Heart left ventricle (tissue), 16 donors: ENCODE data around the gene CSMD2. TPM values are rescaled to one million over a fixed set of nuclear protein-coding genes. Genes with fewer than 3 reads are reported as not detected.
A peak's percentile ranks its signal among the peaks of the same experiment; 100 is the strongest.

Source experiments
- ATAC-seq, 4 donors: fragments of 200-7000 bp; cut with Tn5 transposase; one replicate each; pipeline ENCODE4 v1.9.1; 2020 to 2022; ENCODE audit warnings: moderate library complexity in 4 of 4, mild to moderate bottlenecking in 3 of 4, moderate number of reproducible peaks in 1 of 4
- DNase-seq, 5 donors: peaks; one replicate each; pipeline ENCODE4 v3.0.0-alpha.2; 2020
- H3K27ac ChIP-seq, 12 donors: fragments of 200-600 bp; sonication (generic) in 4 of 12; one replicate each; pipeline versions ENCODE4 v1.5.0 to v1.8.0; 2016 to 2022; ENCODE audit warnings: mild to moderate bottlenecking in 2 of 12
- H3K27me3 ChIP-seq, 9 donors: fragments of 200-600 bp; sonication (generic) in 2 of 9; one replicate each; pipeline versions ENCODE4 v1.5.1 to v1.8.0; 2016 to 2022; ENCODE audit warnings: mild to moderate bottlenecking in 3 of 9
- H3K36me3 ChIP-seq, 9 donors: fragments of 200-600 bp; sonication (generic) in 2 of 9; one replicate each; pipeline versions ENCODE4 v1.5.0 to v1.8.0; 2018 to 2022; ENCODE audit warnings: mild to moderate bottlenecking in 2 of 9
- H3K4me1 ChIP-seq, 12 donors: fragments of 200-600 bp; sonication (generic) in 4 of 12; one replicate each; pipeline versions ENCODE4 v1.5.0 to v1.8.0; 2016 to 2022; ENCODE audit warnings: mild to moderate bottlenecking in 3 of 12
- H3K4me3 ChIP-seq, 12 donors: fragments of 200-600 bp; sonication (generic) in 4 of 12; one replicate each; pipeline versions ENCODE4 v1.5.0 to v1.8.0; 2017 to 2022; ENCODE audit warnings: mild to moderate bottlenecking in 9 of 12, moderate library complexity in 4 of 12
- H3K9me3 ChIP-seq, 12 donors: fragments of 200-600 bp; sonication (generic) in 4 of 12; one replicate each; pipeline versions ENCODE4 v1.5.0 to v1.8.0; 2016 to 2022; ENCODE audit warnings: mild to moderate bottlenecking in 1 of 12
- POLR2A ChIP-seq, 2 donors: fragments of 450-650 bp; IDR thresholded peaks; one replicate each; pipeline ENCODE4 v1.6.1; 2017; ENCODE audit warnings: antibody characterized with exemption in 2 of 2, mild to moderate bottlenecking in 2 of 2, moderate library complexity in 2 of 2
- WGBS, 4 donors: extraction: QIAGEN DNeasy Blood & Tissue Kit in 2 of 4; methylation state at CpG; one replicate each; pipeline versions ENCODE4 v1.1.5 to v1.1.7; 2013 to 2018; 5-methylcytosine and 5-hydroxymethylcytosine counted together
- intact Hi-C, 10 donors: fragments of 100-400 bp; cut with DNase I; formaldehyde crosslinking; loops; one replicate each; pipeline versions ENCODE4 v1.11.1 to v1.14.2; 2022
- polyA plus RNA-seq, 2 donors: library from polyadenylated mRNA; stranded (reverse); fragments of 200-250 nt; gene quantifications; one replicate each; pipeline ENCODE4 v1.2.3, GENCODE V29; 2013
- total RNA-seq, 9 donors: library from RNA; depleted of rRNA in 2 of 9; stranded (reverse); fragments of >200 nt in 2 of 9; fragmentation: NEBNext Ultra II Directional in 3 of 9; extraction: Animal tissue kit (Norgen Biotek cat#: 25700) in 3 of 9; gene quantifications; one replicate each; pipeline versions ENCODE4 v1.1.0 to v1.2.4, GENCODE V29; 2016 to 2023
- TF ChIP-seq, protein P1 (sequence below), 12 donors: fragments of 200-600 bp; sonication (generic) in 4 of 12; IDR thresholded peaks; one replicate each; pipeline versions ENCODE4 v1.5.0 to v1.8.0; 2018 to 2022; ENCODE audit warnings: antibody characterized with exemption in 12 of 12, mild to moderate bottlenecking in 5 of 12
- donor health status: ischemic (EF 13 %, LVEDD 7.1; RV severe dilation, severe dysfunction).
- donor health status: healthy with polysubstance abuse.
- donor health status: DM: no; HTN: yes; CAD: no.
- donor health status: DM: no; HTN: no; CAD: no.
- donor health status: ischemic (EF 25% LVEDD 6.9; RV normal size, moderate dysfunction).
- donor health status: ischemic (EF 25% LVEDD 5.7; RV mildly dilated, moderate dysfunction).
- donor health status: healthy.
- donor health status: DM: yes; HTN: yes; CAD: no.
- donor health status: ischemic (EF 35%, LVEDD 5.7; RV mildly dilated, moderate dysfunction).
- donor health status: nonischemic (EF 11% LVEDD 7.7; RV severe dilation, severe dysfunction).
- donor health status: DM: yes; HTN: yes; CAD: no.
- donor health status: PGD.
- donor health status: ischemic (EF 29% LVEDD 5.4; RV normal size, mild dysfunction).
- donor health status: nonischemic (EF 23%, LVEDD 6.1; RV moderate dilation, normal function).

The CSMD2 gene
- total and polyA plus RNA-seq, 11 donors, result 0.02 to 0.79 (median 0.22) TPM

GRCh38 chr1:33634806-33635205 is 530.2 kb downstream of the CSMD2 start:
- H3K9me3 ChIP-seq, result no peaks in the 10 kb centered on the region
- intact Hi-C loops, result loop anchor here in 9 of 10 donors (5.0 to 10.0 kb wide), 7 partner anchors 480 to 1110 kb away; partner anchors contain the start of gene CSMD2 (in 3 of the 9)
- H3K4me3 ChIP-seq, result no peak overlapping the region
- 14 to 19% (median 16%) methylated on average over 9 of the region's 9 CpGs for whole genome bisulfite sequencing, 4 donors
- no peak for TF ChIP-seq POLR2A (IDR thresholded peaks at IDR 0.05)
- TF ChIP-seq, protein P1, sequence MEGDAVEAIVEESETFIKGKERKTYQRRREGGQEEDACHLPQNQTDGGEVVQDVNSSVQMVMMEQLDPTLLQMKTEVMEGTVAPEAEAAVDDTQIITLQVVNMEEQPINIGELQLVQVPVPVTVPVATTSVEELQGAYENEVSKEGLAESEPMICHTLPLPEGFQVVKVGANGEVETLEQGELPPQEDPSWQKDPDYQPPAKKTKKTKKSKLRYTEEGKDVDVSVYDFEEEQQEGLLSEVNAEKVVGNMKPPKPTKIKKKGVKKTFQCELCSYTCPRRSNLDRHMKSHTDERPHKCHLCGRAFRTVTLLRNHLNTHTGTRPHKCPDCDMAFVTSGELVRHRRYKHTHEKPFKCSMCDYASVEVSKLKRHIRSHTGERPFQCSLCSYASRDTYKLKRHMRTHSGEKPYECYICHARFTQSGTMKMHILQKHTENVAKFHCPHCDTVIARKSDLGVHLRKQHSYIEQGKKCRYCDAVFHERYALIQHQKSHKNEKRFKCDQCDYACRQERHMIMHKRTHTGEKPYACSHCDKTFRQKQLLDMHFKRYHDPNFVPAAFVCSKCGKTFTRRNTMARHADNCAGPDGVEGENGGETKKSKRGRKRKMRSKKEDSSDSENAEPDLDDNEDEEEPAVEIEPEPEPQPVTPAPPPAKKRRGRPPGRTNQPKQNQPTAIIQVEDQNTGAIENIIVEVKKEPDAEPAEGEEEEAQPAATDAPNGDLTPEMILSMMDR (IDR thresholded peaks at IDR 0.05), result peak; percentile 38 to 75 (median 60)
- DNase-seq, result no peak
- no peak overlapping the region for H3K27ac ChIP-seq
- peaks cover 0 to 12% (median 0%) of the 10 kb centered on the region in 9 donors for H3K27me3 ChIP-seq
- ATAC-seq, result peak in 3 of 4 donors; percentile 43 to 56 (median 53)
- no peaks in the 10 kb centered on the region for H3K36me3 ChIP-seq
- peaks cover 0 to 11% (median 0%) of the 10 kb centered on the region in 12 donors for H3K4me1 ChIP-seq

DNA sequence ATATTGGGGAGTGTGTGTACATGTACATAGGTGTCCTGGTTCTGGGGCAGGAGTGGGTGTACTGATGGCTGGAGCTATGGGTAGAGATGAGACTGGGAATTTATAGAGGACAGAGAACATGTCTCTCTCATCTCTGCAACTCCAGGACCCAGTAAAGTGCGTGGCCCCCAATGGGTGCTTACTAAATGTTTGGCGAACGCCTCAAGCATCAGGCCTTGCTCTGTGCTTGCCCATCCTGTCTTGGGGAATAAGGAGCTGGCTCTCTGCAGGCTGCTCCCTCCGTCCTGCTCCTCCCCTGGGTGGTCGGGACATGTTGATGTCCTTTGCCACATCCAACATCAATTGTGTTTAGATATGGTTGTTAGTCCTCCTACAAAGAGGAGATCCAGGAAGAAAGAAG is 530.9 kb downstream of the CSMD2 start:
- intact Hi-C loops, result loop anchor here in 9 of 10 donors (5.0 to 10.0 kb wide), 7 partner anchors 481 to 1111 kb away; partner anchors contain the start of gene CSMD2 (in 3 of the 9)
- WGBS, 4 donors, result 88 to 95% (median 92%) methylated on average over 5 of the region's 5 CpGs
- no peak for DNase-seq

GRCh38 chr1:33633019-33633801 is 531.8 kb downstream of the CSMD2 start:
- Histone ChIP-seq H3K27ac (no peak overlapping the region), H3K27me3 (peaks cover 0 to 19% (median 0%) of the 10 kb centered on the region in 9 donors), H3K4me1 (peaks cover 0 to 11% (median 0%) of the 10 kb centered on the region in 12 donors), H3K4me3 (no peak overlapping the region), H3K36me3 (no peaks in the 10 kb centered on the region), H3K9me3 (no peaks in the 10 kb centered on the region)
- intact Hi-C loops, result loop anchor here in 9 of 10 donors (1.0 to 10.0 kb wide), 9 partner anchors 482 to 1112 kb away; partner anchors contain the start of gene CSMD2 (in 3 of the 9)
- peak; percentile 88 to 93 (median 89) for DNase-seq
- TF ChIP-seq, protein P1 (IDR thresholded peaks at IDR 0.05), result peak; percentile 94 to 100 (median 97)
- TF ChIP-seq POLR2A (IDR thresholded peaks at IDR 0.05), result no peak
- 32 to 37% (median 35%) methylated on average over 26 to 29 of the region's 29 CpGs for WGBS, 4 donors
- ATAC-seq, result peak; percentile 35 to 89 (median 84)

More for the DNA sequence above, 530.9 kb downstream of the CSMD2 start:
- no peak overlapping the region for H3K4me3 ChIP-seq
- H3K9me3 ChIP-seq, result no peaks in the 10 kb centered on the region
- ATAC-seq, result no peak
- H3K4me1 ChIP-seq, result peaks cover 0 to 11% (median 0%) of the 10 kb centered on the region in 12 donors
- H3K27ac ChIP-seq, result no peak overlapping the region
- H3K27me3 ChIP-seq, result peaks cover 0 to 13% (median 0%) of the 10 kb centered on the region in 9 donors
- TF ChIP-seq, protein P1 (IDR thresholded peaks at IDR 0.05), result no peak
- TF ChIP-seq POLR2A (IDR thresholded peaks at IDR 0.05), result no peak
- H3K36me3 ChIP-seq, result no peaks in the 10 kb centered on the region

- TF ChIP-seq, protein P1 (IDR thresholded peaks at IDR 0.05), result no peak
- TF ChIP-seq POLR2A (IDR thresholded peaks at IDR 0.05), result no peak
- peaks cover 0 to 24% (median 0%) of the 10 kb centered on the region in 9 donors for H3K27me3 ChIP-seq
- peaks cover 0 to 11% (median 0%) of the 10 kb centered on the region in 12 donors for H3K4me1 ChIP-seq
- H3K36me3 ChIP-seq, result no peaks in the 10 kb centered on the region
- intact Hi-C loops, result loop anchor here in 9 of 10 donors (5.0 to 10.0 kb wide), 7 partner anchors 484 to 1114 kb away; partner anchors contain the start of gene CSMD2 (in 3 of the 9)
- 55 to 76% (median 61%) methylated on average over 1 of the region's 1 CpG for WGBS, 4 donors
- no peak overlapping the region for H3K27ac ChIP-seq
- ATAC-seq (no peak), DNase-seq (no peak)
- H3K4me3 ChIP-seq, result no peak overlapping the region
- no peaks in the 10 kb centered on the region for H3K9me3 ChIP-seq
These were observed 534.3 kb downstream of the CSMD2 start for GRCh38 chr1:33630686-33631085.
